GM12878 (cell line): ENCODE measurements around the gene BEST4. TPM values are rescaled to one million over a fixed set of nuclear protein-coding genes. Genes with fewer than 3 reads are reported as not detected.
A peak's percentile ranks its signal among the peaks of the same experiment; 100 is the strongest.

ENCODE experiments used
- GABPA ChIP-seq: IDR thresholded peaks from 2 replicates; pipeline ENCODE4 v1.6.1; 2014; ENCODE audit warnings: antibody characterized with exemption, low read depth, mild to moderate bottlenecking, inconsistent platforms
- IRF5 ChIP-seq: fragments of 450-650 bp; IDR thresholded peaks from 2 replicates; pipeline ENCODE4 v1.6.1; 2017; ENCODE audit warnings: borderline replicate concordance
- MEF2B ChIP-seq: fragments of 450-650 bp; IDR thresholded peaks from 2 replicates; pipeline ENCODE4 v1.6.1; 2018; ENCODE audit warnings: mild to moderate bottlenecking, moderate library complexity; ENCODE audit not compliant: partially characterized antibody, poor library complexity, severe bottlenecking
- MTA3 ChIP-seq: IDR thresholded peaks from 2 replicates; pipeline ENCODE4 v1.6.1; 2012; ENCODE audit warnings: low read length, inconsistent platforms, borderline replicate concordance
- PRDM15 ChIP-seq: fragments of 450-650 bp; formaldehyde crosslinking; IDR thresholded peaks from 2 replicates; pipeline ENCODE4 v1.4.0; 2020; ENCODE audit warnings: mild to moderate bottlenecking, moderate library complexity
- RCOR1 ChIP-seq: conservative IDR thresholded peaks from 2 replicates; pipeline ENCODE4 v1.6.1; 2012; ENCODE audit warnings: low read depth, low read length, improper control_type of control experiment
- REST ChIP-seq: IDR thresholded peaks from 2 replicates; pipeline ENCODE4 v1.6.1; 2012; ENCODE audit warnings: mild to moderate bottlenecking, low read depth, low read length
- SUPT20H ChIP-seq: IDR thresholded peaks from 2 replicates; pipeline ENCODE4 v1.6.1; 2011; ENCODE audit warnings: low read depth, mild to moderate bottlenecking, low read length, moderate library complexity, borderline replicate concordance; ENCODE audit not compliant: control insufficient read depth
- SUZ12 ChIP-seq: fragments of 200-600 bp; sonication (generic); IDR thresholded peaks from one replicate; pipeline ENCODE4 v1.6.1; 2018; ENCODE audit warnings: antibody characterized with exemption, mild to moderate bottlenecking; ENCODE audit not compliant: unreplicated experiment
- TCF3 ChIP-seq: IDR thresholded peaks from 2 replicates; pipeline ENCODE4 v1.6.1; 2012; ENCODE audit warnings: low read depth, mild to moderate bottlenecking, low read length, borderline replicate concordance; ENCODE audit not compliant: insufficient read depth
- USF1 ChIP-seq: IDR thresholded peaks from 2 replicates; pipeline ENCODE4 v1.6.1; 2011; ENCODE audit warnings: borderline replicate concordance, low read depth, mild to moderate bottlenecking, moderate library complexity, mixed read lengths, low read length; ENCODE audit not compliant: insufficient read depth; ENCODE audit errors: extremely low read length
- ZNF622 ChIP-seq: fragments of 450-650 bp; IDR thresholded peaks from 2 replicates; pipeline ENCODE4 v1.6.1; 2017; ENCODE audit warnings: mild to moderate bottlenecking, inconsistent platforms
- ZZZ3 ChIP-seq: IDR thresholded peaks from 2 replicates; pipeline ENCODE4 v1.6.1; 2011; ENCODE audit warnings: low read depth; ENCODE audit not compliant: control insufficient read depth, insufficient read length
- polyA plus RNA-seq, 11 experiments: library from polyadenylated mRNA; depleted of rRNA in 4 of 11; unstranded in 6 of 11; stranded (reverse) in 5 of 11; fragments of >200 nt; fragmentation: Nextera tagmentation in 4 of 11; fragmentation: Illumina TruSeq in 1 of 11; extraction: Ambion mirVana in 4 of 11; extraction: Trizol in 1 of 11; gene quantifications; 1 replicate in 1 of 11; 2 replicates in 10 of 11; pipeline versions ENCODE4 v1.2.1 to v1.2.3, GENCODE V29; 2011 to 2016; ENCODE audit warnings: inconsistent platforms in 2 of 11, missing spikeins in 2 of 11, low read depth in 1 of 11
- total RNA-seq, 4 experiments: library from RNA; depleted of rRNA in 3 of 4; stranded (reverse); fragments of >200 nt in 3 of 4; fragmentation: Illumina TruSeq in 1 of 4; extraction: Trizol in 1 of 4; gene quantifications; 2 replicates each; pipeline versions ENCODE4 v1.2.1 to v1.2.3, GENCODE V29; 2013 to 2021
- TF ChIP-seq, protein P1 (sequence below): fragments of 450-650 bp; IDR thresholded peaks from 2 replicates; pipeline ENCODE4 v1.6.1; 2016; ENCODE audit warnings: mild to moderate bottlenecking
- TF ChIP-seq, protein P2 (sequence below): IDR thresholded peaks from 2 replicates; pipeline ENCODE4 v1.6.1; 2012; ENCODE audit warnings: low read length, inconsistent platforms

BEST4 gene
- total and polyA plus RNA-seq, 10 of the 15 experiments (the other 5 are each of a cell fraction or from before 2014, with no cell fraction given) = 0.06 to 1.3 (median 0.42) TPM

GRCh38 chr1:44739307-44740178 is 48.4 kb downstream of the BEST4 start, which contains the start of gene KIF2C (continued):
- no peak for TF ChIP-seq SUPT20H
- TF ChIP-seq USF1 = no peak
- no peak for TF ChIP-seq PRDM15 (CRISPR knock-in tag)
- TF ChIP-seq, protein P1, sequence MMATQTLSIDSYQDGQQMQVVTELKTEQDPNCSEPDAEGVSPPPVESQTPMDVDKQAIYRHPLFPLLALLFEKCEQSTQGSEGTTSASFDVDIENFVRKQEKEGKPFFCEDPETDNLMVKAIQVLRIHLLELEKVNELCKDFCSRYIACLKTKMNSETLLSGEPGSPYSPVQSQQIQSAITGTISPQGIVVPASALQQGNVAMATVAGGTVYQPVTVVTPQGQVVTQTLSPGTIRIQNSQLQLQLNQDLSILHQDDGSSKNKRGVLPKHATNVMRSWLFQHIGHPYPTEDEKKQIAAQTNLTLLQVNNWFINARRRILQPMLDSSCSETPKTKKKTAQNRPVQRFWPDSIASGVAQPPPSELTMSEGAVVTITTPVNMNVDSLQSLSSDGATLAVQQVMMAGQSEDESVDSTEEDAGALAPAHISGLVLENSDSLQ = peak; percentile 85
- TF ChIP-seq SUZ12 = no peak
- no peak for TF ChIP-seq RCOR1
- TF ChIP-seq MTA3 = peak; percentile 24; the same call in 1 of the 2 replicates
- no peak for TF ChIP-seq ZNF622
- no peak; the same call in 1 of the 2 replicates for TF ChIP-seq TCF3
- no peak for TF ChIP-seq REST
- TF ChIP-seq, protein P2, sequence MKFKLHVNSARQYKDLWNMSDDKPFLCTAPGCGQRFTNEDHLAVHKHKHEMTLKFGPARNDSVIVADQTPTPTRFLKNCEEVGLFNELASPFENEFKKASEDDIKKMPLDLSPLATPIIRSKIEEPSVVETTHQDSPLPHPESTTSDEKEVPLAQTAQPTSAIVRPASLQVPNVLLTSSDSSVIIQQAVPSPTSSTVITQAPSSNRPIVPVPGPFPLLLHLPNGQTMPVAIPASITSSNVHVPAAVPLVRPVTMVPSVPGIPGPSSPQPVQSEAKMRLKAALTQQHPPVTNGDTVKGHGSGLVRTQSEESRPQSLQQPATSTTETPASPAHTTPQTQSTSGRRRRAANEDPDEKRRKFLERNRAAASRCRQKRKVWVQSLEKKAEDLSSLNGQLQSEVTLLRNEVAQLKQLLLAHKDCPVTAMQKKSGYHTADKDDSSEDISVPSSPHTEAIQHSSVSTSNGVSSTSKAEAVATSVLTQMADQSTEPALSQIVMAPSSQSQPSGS = no peak
- TF ChIP-seq IRF5 = peak; percentile 53; the same call in 1 of the 2 replicates
- TF ChIP-seq GABPA = peak; percentile 70
- TF ChIP-seq ZZZ3 = no peak
- no peak for TF ChIP-seq MEF2B
